ES-I3 (cell line): ENCODE results near the gene DLG2.

ENCODE experiments used
- H3K36me3 ChIP-seq: 2 replicates; pipeline ENCODE4 v1.6.1; 2013; ENCODE audit warnings: mild to moderate bottlenecking, low read length, control low read depth, moderate library complexity; ENCODE audit not compliant: insufficient read depth
- H3K4me1 ChIP-seq: 2 replicates; pipeline ENCODE4 v1.6.1; 2013; ENCODE audit warnings: mild to moderate bottlenecking, control low read depth, low read length; ENCODE audit not compliant: insufficient read depth
- H3K9ac ChIP-seq: 2 replicates; pipeline ENCODE4 v1.6.1; 2013; ENCODE audit warnings: low read depth, mild to moderate bottlenecking, low read length, moderate library complexity
- H3K9me3 ChIP-seq: 2 replicates; pipeline ENCODE4 v1.6.1; 2013; ENCODE audit warnings: mild to moderate bottlenecking, low read length, moderate library complexity; ENCODE audit not compliant: control insufficient read depth, insufficient read depth

DLG2 gene

DNA sequence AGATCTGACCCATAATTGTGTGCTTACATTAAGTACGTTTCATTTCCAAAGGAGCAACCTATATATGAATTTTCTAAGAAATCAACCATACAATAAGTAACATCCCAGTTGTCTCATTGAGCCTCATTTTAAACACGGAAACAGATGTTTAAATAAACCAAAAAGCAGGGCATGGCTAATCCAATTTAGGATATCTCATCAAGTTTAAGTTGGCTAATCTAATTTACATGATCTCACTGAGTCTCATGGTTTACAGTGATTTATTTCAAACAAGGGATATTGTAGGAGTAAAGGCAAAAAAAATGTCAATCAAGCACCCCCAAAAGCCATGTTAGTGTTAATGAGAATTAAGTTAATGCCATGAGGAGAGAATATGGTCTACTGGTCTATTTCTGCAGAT lies 1841.2 kb downstream of the DLG2 start:
- no peaks in the 10 kb centered on the region for H3K4me1 ChIP-seq
- no peaks in the 10 kb centered on the region for H3K36me3 ChIP-seq
- H3K9ac ChIP-seq = no peak overlapping the region
- no peaks in the 10 kb centered on the region for H3K9me3 ChIP-seq

DNA sequence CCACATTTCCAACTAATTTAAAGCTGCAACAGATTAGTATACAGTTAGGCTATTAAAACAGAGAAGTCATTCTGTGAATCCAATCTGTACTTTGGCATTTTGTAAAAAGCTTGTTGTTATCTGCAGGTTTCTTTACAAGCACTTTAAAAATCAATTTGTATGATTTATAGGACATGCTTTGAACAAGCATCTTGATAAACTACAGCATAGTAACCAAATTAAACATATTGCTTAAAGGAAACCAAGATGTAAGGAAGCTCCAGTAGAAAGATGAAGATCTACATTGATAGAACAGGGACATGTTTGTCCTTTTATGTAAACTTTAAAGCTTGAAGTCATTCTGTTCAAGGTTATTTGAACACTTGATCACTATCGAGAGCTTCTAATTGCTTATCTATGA lies 1842.7 kb downstream of the DLG2 start:
- Histone ChIP-seq H3K9me3 (no peaks in the 10 kb centered on the region), H3K9ac (no peak overlapping the region), H3K4me1 (no peaks in the 10 kb centered on the region), H3K36me3 (no peaks in the 10 kb centered on the region)

DNA sequence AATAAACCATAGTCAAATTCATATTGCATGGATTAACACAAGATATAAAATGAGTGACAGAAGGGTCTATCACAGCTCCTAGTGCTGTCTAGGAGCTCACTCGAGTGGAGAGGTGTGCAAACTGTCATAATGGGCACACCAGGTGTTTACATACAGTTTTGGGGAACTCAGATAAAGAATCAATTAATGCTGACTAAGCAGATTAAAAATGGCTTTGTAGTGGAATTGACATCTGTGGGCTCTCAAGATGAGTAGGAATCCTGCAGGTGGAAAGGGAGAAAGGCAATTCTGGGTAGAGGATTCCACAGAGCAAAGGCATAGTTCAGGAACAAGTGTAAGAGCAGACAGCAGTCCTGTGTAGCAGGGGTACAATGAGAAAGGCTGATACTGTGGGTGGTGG lies 1844.8 kb downstream of the DLG2 start:
- no peaks in the 10 kb centered on the region for H3K4me1 ChIP-seq
- H3K9ac ChIP-seq = no peak overlapping the region
- no peaks in the 10 kb centered on the region for H3K9me3 ChIP-seq
- H3K36me3 ChIP-seq = no peaks in the 10 kb centered on the region

DNA sequence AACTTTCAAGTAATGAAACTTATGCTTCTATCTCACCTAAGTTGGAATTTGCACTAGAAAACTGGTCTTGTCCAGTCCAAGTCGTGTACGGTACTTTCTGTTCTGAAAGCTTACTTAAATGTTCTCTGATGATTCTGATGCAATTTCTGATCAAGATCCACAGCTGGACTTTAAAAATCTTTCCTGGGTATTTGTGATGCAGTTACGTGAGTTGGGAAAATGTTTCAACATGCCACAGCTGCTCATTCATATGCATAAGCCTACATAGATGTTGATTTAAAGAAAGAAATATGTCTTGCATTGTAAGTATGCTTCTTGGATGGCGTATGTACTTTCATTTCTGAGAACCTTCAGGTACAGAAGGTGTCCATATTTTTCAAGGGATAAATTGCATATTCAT lies 1847.3 kb downstream of the DLG2 start:
- Histone ChIP-seq H3K9me3 (no peaks in the 10 kb centered on the region), H3K4me1 (no peaks in the 10 kb centered on the region), H3K9ac (no peak overlapping the region), H3K36me3 (no peaks in the 10 kb centered on the region)

DNA sequence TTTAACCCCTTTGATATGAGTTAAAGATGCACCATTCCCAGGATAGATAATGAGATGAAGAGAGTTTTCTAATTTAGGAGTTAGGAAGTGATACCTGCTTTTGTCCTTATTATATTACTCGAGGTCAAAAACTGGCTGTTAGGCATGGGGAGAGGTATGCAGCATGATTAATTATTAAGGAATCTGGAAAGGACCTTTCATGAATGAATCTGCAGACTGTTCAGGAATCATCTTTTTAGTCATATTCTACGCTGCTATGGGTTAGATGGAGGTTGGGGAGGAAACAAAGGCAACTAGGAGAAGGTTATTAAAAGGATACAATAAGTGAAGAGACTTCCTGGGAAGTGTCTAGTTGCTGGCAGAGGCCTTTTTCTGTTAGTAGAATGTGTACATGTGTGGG lies 1848.5 kb downstream of the DLG2 start:
- no peaks in the 10 kb centered on the region for H3K4me1 ChIP-seq
- H3K36me3 ChIP-seq = no peaks in the 10 kb centered on the region
- no peak overlapping the region for H3K9ac ChIP-seq
- H3K9me3 ChIP-seq = no peaks in the 10 kb centered on the region

DNA sequence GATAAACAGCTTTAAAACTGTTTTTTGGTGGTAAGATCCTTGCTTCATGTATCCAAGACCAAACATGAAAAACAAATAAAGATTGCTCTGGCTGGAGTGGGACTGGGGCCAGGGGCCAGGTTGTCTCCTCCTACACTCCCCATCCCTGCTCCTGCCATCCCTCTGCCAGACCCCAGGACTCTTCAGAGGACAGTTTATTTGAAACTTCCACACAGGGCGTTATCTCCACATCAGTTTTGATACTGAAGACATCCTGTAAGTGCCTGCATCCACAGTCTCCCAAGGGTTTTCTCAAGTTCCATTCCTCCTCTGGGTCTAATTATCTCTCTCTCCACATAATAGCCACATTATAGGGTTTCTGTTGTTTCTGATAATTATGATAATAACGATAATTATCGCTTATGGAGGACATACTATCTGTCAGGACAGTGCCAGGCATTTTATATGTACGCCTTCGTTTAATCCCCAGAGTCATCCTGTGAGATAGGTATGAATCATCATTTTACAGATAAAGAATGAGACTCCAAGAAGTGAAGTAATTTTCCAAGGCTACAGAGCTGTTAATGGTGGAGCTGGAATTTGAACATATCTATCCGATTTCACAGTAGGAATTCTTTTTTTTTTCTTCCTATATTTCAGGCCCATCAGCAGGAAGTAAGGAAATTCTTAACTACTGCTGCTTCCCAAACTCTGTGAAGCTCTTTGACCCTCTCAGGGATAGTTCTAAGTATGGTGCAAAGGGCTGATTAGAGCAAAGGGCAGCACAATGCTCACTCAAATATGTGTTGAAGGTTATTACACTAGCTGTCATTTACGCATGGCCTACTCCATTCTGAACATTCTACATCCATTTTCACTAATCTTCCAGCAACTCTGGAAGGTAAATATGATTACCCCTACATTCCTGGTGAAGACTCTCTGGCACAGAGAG lies 1852.9 kb downstream of the DLG2 start:
- Histone ChIP-seq H3K36me3 (no peaks in the 10 kb centered on the region), H3K9ac (no peak overlapping the region), H3K4me1 (no peaks in the 10 kb centered on the region), H3K9me3 (no peaks in the 10 kb centered on the region)

DNA sequence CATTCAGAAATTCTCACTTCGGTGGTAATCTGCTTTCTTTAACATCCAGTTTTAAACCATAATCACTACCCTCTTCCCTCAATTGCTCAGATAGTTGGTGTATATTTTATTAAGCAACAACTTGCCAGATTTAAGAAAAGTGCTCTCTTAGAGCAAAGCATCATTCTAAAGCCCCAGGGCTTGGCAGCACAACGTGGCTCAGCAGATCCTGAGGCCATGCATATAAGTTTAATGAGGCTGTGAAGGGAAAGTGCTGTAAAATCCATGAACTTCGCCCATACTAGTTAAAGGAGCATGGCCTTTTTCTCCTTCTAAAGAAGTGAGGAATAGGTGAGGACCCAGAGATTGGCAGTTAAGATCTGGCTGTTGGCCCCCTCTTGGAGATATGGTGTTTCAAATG lies 1858.7 kb downstream of the DLG2 start:
- Histone ChIP-seq H3K9me3 (no peaks in the 10 kb centered on the region), H3K4me1 (no peaks in the 10 kb centered on the region), H3K36me3 (no peaks in the 10 kb centered on the region), H3K9ac (no peak overlapping the region)

DNA sequence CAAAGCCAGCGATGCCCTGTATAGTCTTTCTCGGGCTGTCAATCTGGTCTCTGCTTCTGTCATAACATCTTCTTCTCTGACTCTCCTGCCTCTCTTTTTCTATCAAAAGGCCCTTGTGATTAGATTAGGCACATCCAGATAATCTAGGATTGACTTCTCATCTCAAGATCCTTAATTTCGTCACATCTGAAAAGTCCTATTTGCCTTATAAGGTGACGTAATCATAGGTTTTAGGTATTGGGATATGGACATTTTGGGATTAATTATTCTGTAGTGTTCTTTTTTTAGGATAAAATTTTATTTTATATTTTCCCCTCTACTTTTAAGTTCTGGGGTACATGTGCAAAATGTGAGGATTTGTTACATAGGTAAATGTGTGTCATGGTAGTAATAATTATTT lies 1860.2 kb downstream of the DLG2 start:
- H3K9ac ChIP-seq = no peak overlapping the region
- H3K9me3 ChIP-seq = no peaks in the 10 kb centered on the region
- no peaks in the 10 kb centered on the region for H3K36me3 ChIP-seq
- H3K4me1 ChIP-seq = no peaks in the 10 kb centered on the region

DNA sequence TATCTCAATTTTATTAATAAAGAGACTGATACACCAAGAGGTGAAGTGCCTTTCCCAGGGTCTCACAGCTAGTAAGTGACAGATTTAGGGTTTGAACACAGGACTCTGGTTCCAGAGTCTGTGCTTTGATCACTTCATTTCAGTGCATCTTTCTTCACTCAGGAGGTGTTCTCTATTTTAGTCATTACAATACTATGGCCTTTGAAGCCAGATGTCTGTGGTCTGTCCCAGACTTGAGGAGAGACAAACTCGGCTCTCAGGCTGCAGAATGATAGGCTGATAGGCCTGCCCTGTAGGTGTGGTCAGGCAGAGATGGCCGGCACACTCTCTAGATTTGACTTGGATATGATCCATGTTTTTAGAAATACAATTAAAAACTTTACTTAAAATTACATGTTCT lies 1862.5 kb downstream of the DLG2 start:
- H3K9me3 ChIP-seq = no peaks in the 10 kb centered on the region
- no peak overlapping the region for H3K9ac ChIP-seq
- H3K4me1 ChIP-seq = no peaks in the 10 kb centered on the region; the same call in 1 of the 2 replicates
- no peaks in the 10 kb centered on the region for H3K36me3 ChIP-seq

DNA sequence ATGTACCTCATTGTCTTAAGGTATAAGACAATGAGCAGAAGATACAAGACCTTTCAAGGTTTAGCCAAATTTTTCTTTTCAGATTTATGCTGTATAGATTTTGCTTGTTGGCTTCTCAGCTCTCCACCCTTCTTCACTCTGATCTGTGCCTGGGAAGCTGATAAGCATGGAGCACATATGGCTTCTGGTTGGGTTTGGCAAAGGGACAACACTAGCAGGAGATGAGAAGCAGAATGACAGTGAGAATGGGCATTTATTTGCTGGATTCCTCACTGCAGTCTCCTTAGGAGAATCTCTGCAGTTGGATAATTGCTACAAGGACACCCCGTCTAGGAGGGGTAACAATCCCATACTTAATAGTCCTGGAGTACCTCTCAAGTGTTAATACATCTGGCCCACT lies 1866.2 kb downstream of the DLG2 start:
- no peaks in the 10 kb centered on the region for H3K9me3 ChIP-seq
- H3K4me1 ChIP-seq = no peaks in the 10 kb centered on the region; the same call in 1 of the 2 replicates
- no peaks in the 10 kb centered on the region for H3K36me3 ChIP-seq
- H3K9ac ChIP-seq = no peak overlapping the region

DNA sequence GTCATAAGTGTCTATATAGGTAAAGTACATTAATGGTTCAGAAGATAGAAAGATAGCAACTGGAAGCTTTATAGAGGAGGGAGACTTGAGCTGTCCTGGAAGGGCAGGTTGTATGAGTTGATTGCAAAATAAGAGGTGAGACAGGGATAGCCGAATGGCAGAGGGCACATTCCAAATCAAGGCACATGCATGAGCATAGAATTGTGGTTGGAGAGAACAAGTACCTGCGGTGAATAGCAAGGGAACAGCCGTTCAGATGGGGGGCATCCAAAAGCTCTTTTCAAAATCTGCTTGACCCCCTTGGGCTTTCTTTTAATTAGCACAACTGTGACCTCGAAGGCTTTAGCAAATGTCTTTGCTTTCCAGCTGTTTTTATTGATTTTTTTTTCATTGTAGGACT lies 1868.0 kb downstream of the DLG2 start:
- H3K36me3 ChIP-seq = no peaks in the 10 kb centered on the region
- no peaks in the 10 kb centered on the region; the same call in 1 of the 2 replicates for H3K4me1 ChIP-seq
- no peak overlapping the region for H3K9ac ChIP-seq
- H3K9me3 ChIP-seq = no peaks in the 10 kb centered on the region

DNA sequence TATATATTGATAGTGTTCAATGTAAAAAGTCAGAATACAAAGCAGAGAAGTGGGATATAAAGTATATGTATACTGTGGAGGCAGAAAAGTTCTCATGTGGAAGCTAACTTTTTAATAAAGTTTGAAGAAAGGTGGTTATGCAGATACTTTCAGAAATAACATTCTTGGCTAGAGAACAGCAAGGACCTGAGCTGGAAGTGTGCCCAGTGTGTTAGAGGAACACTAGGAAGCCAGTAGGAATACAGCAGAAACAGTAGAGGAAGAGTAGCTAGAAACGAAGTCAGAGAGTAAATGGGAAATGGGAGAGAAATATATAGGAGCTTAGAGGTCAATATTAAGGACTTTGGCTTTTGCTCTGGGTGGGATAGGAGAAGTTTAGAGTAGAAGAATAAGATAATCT lies 1876.1 kb downstream of the DLG2 start:
- Histone ChIP-seq H3K36me3 (no peaks in the 10 kb centered on the region), H3K4me1 (no peaks in the 10 kb centered on the region), H3K9me3 (no peaks in the 10 kb centered on the region), H3K9ac (no peak overlapping the region)

DNA sequence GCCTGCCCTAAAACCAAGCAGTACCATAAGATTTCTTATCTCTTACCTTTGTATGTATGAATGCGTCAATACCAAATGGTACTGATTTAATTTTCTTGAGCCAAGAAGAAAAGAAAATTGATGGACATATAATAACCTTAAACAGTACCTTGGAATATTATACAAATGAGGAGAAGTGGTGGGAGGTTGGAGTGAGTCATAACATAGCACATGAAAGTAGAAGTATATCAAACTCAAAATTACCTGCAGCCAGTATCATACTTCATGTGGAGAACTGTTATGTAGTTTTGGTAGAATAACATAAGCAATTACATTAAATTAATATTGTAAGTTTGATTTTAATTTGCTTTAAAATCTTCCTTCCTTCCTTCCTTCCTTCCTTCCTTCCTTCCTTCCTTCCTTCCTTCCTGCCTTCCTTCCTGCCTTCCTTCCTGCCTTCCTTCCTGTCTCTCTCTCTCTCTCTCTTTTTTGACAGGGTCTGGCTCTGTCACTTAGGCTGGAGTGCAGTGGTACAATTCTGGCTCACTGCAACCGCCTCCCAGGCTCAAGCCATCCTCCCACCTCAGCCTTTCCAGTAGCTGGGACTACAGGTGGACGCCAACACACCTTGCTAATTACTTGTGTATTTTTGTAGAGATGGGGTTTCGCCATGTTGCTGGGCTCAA lies 1880.1 kb downstream of the DLG2 start:
- no peaks in the 10 kb centered on the region for H3K36me3 ChIP-seq
- no peaks in the 10 kb centered on the region for H3K4me1 ChIP-seq
- no peaks in the 10 kb centered on the region for H3K9me3 ChIP-seq
- H3K9ac ChIP-seq = no peak overlapping the region

DNA sequence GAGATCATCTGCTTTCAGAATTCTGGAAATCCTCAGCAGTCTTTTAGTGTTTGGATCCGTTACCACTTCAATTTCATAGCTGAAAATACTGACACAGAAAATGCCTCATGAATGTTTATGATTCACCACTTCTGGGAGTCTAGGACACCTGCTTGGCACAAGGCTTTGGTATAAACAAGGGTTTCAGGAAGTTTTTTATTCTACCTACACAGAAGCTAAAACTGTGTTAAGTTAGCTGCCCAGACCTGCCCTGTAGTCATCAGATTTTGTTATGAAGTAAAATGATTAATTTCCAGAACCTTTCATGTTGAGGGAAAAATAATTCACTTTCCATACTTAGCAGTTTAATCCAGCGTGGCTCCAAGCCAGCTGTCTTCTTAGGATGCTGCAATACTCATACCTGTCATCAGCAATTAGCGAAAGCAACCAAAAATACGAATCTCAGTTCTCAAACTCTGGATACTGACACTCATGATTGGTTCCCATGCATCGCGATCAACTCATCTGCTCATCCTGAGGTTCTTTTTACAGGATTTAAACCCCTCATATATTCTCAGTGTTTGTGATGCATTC lies 1882.4 kb downstream of the DLG2 start:
- H3K4me1 ChIP-seq = no peaks in the 10 kb centered on the region
- H3K9ac ChIP-seq = no peak overlapping the region
- H3K36me3 ChIP-seq = no peaks in the 10 kb centered on the region
- no peaks in the 10 kb centered on the region for H3K9me3 ChIP-seq

DNA sequence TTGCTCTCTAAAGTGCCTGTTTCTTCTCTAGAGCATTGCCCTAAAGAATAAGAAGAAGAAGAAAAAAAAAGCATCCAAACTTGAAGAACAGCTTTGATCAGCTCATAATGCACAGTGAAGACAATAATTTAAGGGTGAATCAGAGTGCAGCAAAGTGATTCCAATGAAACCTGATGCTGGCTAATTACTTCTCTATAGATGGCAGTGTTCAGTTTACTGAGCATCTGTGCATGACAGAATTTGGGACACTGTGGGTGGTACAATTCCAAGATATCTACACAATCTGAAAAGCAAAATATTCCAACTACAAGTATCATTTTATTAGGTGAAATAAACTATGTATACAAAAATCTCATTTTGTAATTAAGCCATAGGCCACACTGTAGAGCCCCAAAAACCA lies 1890.5 kb downstream of the DLG2 start:
- no peaks in the 10 kb centered on the region for H3K9me3 ChIP-seq

More for the DNA sequence above, 1890.5 kb downstream of the DLG2 start:
- no peaks in the 10 kb centered on the region for H3K4me1 ChIP-seq
- no peaks in the 10 kb centered on the region for H3K36me3 ChIP-seq
- H3K9ac ChIP-seq = no peak overlapping the region
